ENCODE results near the gene PGC.

DNA sequence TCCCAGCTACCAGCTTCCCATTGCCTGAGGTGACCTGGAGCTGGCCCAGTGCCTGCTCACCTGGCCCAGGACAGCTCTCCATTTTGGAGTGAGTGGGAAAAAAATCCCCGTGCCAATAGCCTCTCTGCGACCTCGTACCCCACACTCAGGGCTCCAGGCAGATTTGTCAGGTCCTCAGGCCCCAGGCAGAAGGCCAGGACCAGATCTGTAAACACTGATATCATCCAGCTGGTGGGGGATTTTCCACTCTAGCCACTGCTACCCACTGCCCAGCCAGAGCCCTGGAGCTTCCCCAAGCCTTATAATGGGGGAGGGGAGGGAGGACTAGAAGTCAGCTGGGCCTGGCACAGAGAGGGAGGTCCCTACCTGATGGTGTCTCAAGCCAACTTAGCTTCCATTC, 1.3 kb upstream of the PGC start:
- TF ChIP-seq, protein P1, sequence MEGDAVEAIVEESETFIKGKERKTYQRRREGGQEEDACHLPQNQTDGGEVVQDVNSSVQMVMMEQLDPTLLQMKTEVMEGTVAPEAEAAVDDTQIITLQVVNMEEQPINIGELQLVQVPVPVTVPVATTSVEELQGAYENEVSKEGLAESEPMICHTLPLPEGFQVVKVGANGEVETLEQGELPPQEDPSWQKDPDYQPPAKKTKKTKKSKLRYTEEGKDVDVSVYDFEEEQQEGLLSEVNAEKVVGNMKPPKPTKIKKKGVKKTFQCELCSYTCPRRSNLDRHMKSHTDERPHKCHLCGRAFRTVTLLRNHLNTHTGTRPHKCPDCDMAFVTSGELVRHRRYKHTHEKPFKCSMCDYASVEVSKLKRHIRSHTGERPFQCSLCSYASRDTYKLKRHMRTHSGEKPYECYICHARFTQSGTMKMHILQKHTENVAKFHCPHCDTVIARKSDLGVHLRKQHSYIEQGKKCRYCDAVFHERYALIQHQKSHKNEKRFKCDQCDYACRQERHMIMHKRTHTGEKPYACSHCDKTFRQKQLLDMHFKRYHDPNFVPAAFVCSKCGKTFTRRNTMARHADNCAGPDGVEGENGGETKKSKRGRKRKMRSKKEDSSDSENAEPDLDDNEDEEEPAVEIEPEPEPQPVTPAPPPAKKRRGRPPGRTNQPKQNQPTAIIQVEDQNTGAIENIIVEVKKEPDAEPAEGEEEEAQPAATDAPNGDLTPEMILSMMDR (IDR thresholded peaks at IDR 0.05), result no peak
- TF ChIP-seq POLR2AphosphoS5 (IDR thresholded peaks at IDR 0.05; ENCODE audit: low read depth, low read length) (no peak), RXRA (IDR thresholded peaks at IDR 0.05; ENCODE audit: borderline replicate concordance, low read depth) (no peak), CHD2 (IDR thresholded peaks at IDR 0.05; ENCODE audit: low read length, partially characterized antibody) (no peak), RAD21 (IDR thresholded peaks at IDR 0.05; ENCODE audit: low read length) (no peak), TCF12 (IDR thresholded peaks at IDR 0.05) (no peak), FOXJ3 (CRISPR knock-in tag; IDR thresholded peaks at IDR 0.05) (no peak), MEF2A (IDR thresholded peaks at IDR 0.05; ENCODE audit: borderline replicate concordance, low read depth) (no peak)
- TF ChIP-seq, protein P2, sequence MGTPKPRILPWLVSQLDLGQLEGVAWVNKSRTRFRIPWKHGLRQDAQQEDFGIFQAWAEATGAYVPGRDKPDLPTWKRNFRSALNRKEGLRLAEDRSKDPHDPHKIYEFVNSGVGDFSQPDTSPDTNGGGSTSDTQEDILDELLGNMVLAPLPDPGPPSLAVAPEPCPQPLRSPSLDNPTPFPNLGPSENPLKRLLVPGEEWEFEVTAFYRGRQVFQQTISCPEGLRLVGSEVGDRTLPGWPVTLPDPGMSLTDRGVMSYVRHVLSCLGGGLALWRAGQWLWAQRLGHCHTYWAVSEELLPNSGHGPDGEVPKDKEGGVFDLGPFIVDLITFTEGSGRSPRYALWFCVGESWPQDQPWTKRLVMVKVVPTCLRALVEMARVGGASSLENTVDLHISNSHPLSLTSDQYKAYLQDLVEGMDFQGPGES (IDR thresholded peaks at IDR 0.05; ENCODE audit: low read depth, low read length), result no peak
- TF ChIP-seq, protein P3, sequence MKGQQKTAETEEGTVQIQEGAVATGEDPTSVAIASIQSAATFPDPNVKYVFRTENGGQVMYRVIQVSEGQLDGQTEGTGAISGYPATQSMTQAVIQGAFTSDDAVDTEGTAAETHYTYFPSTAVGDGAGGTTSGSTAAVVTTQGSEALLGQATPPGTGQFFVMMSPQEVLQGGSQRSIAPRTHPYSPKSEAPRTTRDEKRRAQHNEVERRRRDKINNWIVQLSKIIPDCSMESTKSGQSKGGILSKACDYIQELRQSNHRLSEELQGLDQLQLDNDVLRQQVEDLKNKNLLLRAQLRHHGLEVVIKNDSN (IDR thresholded peaks at IDR 0.05; ENCODE audit: borderline replicate concordance, low read depth), result no peak
- TF ChIP-seq, protein P4, sequence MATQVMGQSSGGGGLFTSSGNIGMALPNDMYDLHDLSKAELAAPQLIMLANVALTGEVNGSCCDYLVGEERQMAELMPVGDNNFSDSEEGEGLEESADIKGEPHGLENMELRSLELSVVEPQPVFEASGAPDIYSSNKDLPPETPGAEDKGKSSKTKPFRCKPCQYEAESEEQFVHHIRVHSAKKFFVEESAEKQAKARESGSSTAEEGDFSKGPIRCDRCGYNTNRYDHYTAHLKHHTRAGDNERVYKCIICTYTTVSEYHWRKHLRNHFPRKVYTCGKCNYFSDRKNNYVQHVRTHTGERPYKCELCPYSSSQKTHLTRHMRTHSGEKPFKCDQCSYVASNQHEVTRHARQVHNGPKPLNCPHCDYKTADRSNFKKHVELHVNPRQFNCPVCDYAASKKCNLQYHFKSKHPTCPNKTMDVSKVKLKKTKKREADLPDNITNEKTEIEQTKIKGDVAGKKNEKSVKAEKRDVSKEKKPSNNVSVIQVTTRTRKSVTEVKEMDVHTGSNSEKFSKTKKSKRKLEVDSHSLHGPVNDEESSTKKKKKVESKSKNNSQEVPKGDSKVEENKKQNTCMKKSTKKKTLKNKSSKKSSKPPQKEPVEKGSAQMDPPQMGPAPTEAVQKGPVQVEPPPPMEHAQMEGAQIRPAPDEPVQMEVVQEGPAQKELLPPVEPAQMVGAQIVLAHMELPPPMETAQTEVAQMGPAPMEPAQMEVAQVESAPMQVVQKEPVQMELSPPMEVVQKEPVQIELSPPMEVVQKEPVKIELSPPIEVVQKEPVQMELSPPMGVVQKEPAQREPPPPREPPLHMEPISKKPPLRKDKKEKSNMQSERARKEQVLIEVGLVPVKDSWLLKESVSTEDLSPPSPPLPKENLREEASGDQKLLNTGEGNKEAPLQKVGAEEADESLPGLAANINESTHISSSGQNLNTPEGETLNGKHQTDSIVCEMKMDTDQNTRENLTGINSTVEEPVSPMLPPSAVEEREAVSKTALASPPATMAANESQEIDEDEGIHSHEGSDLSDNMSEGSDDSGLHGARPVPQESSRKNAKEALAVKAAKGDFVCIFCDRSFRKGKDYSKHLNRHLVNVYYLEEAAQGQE (IDR thresholded peaks at IDR 0.05; ENCODE audit: low read depth, low read length), result no peak
- TF ChIP-seq, protein P5, sequence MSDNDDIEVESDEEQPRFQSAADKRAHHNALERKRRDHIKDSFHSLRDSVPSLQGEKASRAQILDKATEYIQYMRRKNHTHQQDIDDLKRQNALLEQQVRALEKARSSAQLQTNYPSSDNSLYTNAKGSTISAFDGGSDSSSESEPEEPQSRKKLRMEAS (IDR thresholded peaks at IDR 0.05; ENCODE audit: low read depth), result no peak
